Renal cortex interstitium (tissue), 11 donors: Measurements from ENCODE around the gene BCL6. TPM values are rescaled to one million over a fixed set of nuclear protein-coding genes. Genes with fewer than 3 reads are reported as not detected.

Experiments used
- DNase-seq, 11 donors: peaks; one replicate each; pipeline ENCODE4 v3.0.0-alpha.2; 2013; ENCODE audit warnings: low read depth in 9 of 11, low spot score in 4 of 11; ENCODE audit errors: extremely low read depth in 1 of 11
- polyA plus RNA-seq, 3 donors: library from polyadenylated mRNA; unstranded; fragments of 120-200 nt; gene quantifications; one replicate each; pipeline ENCODE4 v1.2.1, GENCODE V29; 2013; ENCODE audit not compliant: insufficient read length in 3 of 3

Gene BCL6
- polyA plus RNA-seq, 3 donors: 10.8 to 18.9 (median 11.4) TPM

DNA sequence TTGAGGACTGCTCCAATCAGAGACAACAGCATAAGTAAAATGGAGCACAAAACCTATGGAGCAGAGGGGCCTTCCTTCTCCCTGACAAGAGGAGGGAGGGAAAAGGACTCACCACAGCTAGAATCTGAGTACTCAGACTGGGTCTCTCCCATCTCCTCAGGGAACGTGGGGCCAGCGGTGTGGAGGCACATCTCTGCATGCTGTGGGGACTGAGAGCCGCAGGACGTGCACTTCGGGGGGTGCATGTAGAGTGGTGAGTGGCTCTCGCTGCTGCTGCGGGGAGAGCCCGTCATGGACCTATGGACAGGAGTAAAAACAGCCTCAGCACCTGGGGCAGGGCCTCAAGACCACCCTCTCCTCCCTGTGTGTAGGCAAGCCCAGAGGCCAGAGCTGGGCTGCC lies 17.0 kb downstream of the BCL6 start:
- DNase-seq: no peak

DNA sequence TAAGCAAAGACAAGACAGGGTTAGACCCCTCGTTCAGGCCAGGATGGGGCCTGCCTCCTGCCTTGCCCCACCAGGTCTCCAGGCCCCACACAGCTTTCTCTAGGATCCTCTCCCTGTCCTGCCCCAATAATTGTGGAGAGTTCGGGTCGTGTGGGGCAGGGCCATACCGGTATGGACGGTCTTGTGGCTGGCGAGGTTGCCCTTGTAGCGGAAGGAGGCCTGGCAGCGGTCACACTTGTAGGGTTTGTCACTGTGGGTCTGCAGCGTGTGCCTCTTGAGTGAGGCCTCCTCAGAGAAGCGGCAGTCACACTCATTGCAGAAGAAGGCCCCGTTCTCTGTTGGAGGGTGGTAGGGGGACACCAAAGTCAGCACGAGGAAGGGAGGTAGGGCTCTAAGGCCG lies 18.7 kb downstream of the BCL6 start:
- DNase-seq: no peak

DNA sequence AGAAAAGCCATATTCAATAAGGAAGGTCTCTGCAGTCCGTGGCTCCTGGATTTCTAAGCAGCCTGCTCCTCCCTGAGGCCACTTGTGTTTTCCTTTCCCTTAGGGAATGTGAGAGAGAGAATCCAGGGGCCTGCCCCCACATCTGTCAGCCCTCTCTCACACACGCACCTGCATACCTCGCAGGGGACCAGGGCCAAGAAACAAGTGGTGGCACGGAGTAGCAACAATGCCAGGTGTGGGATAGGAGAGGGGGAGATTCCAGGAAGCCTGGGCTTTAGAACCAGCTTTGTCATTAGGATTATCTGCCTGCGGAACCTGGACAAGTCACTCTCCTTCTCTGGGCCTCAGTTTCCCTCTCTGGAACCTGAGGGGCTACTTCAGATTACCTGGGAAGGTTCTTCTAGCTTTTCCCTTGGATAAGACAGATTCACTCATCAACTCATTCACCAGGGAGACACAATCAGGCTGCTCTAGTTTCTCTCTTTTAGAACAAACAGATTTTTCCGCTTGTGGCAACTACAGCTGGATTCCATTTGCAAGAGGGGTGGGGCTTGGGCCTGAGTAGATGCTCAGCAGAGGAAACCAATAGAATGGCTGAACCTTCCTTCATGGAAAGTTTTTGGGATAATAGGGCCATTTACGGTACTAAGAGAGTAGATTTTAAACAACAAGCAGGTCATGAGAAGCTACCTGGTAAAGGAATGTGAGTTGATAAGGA lies 19.5 kb downstream of the BCL6 start:
- no peak for DNase-seq

DNA sequence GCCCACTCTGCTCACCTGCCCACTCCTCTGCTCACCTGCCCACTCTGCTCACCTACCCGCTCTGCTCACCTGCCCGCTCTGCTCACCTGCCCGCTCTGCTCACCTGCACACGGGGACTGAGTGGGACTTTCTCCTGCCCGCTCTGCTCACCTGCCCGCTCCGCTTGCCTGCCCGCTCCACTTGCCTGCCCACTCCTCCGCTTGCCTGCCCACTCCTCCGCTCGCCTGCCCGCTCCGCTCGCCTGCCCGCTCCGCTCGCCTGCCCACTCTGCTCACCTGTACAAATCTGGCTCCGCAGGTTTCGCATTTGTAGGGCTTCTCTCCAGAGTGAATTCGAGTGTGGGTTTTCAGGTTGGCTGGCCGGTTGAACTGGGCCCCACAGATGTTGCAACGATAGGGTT lies 20.0 kb downstream of the BCL6 start:
- DNase-seq: no peak

DNA sequence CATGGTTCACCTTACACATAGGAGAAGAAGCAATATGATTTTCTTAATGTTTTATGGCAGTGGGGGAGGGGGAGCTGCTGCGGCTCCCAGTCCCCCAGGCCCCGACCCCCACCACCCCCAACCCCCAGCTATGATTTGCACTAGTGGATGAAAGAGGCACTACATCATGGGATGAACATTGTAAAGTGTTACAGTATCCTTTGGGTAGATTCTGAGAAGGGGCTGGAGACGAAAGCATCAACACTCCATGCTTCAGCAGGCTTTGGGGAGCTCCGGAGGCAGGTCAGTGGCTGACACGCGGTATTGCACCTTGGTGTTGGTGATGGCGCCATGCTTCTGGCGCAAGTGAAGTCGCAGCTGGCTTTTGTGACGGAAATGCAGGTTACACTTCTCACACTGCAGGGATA lies 23.1 kb downstream of the BCL6 start:
- DNase-seq: no peak

DNA sequence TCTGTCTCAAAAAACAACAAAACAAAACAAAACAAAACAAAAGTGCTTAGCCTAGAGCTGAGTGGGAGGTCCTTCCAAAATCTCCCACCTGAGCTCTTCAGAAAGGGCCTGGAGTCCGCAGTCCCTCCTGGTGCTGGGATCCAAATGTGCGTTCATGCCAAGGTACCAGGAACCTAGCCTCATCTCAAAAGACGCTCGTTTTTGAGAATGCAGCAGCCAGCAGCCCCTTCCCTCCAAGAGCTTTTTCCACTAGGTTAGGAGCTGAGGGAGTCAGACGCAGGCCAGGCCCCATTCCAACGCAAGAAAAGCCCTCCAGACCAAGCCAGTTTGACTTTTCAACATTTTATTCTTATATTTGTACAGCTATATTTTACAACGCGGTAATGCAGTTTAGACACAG lies 24.2 kb downstream of the BCL6 start:
- DNase-seq: no peak

DNA sequence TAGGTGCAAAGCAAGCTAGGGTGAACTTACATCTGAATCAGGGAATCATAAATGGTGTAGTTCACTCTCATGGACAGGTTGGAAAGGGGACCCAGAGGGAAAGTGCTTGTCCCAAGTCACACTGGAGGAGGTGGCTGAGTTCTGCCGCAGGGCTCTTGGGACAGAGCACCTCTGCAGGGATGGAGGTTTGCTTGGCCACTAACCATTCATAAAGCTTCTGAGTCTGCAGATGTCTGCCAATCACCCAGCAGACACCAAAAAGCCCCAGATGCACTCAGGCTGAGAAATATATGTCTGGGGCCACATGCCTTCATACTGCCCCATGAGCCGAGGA lies 25.0 kb downstream of the BCL6 start:
- DNase-seq: no peak

DNA sequence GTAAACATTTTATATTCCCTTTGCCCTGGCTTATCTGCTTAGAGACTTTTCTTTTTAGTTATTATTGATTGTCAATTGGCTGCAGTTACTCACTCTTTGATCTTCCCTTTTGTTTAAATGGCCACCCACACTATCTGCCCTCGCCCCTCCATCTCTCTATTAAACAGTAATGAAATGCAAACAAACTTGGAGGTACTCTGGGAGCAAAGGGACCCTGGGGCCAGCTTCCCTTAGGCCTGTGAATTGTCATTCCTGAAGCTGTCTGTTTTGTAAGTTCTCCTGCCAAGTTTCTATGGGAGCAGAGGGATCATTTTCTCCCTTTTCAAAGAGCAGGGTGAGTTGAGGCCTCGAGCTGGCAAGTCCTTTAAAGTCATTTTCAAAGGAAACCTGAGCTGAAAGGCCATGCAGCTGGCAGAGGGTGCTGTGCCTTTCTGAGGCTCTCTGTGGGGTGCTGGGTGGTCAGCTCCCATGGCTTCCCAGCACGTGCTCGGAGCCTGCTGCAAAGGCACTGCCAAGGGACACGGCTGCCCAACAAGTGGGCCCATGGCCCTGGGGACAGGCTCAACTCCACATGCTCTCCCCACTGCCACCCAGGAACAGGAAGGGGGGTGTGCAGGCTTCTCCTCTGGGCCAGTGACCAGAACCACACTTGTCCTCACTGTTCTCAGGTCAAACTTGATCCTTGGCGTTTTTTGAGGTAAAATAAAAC lies 25.5 kb downstream of the BCL6 start:
- DNase-seq: no peak

DNA sequence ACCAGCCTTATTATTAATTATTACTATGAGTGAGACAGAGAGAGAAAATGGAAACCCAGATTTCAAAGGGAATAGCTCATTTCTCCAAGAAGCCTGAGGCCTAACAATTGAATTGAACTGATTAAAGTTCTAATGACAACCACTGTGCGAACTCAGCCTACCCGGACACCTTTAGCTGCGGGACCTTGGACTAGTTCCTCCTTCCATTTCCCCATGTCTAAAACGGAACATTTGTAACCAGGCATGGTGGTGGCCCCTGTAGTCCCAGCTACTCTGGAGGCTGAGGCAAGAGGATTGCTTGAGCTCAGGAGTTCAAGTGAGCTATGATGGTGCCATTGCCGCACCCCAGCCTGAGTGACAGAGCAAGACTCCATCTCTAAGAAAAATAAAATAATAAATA lies 26.5 kb downstream of the BCL6 start:
- DNase-seq: no peak

DNA sequence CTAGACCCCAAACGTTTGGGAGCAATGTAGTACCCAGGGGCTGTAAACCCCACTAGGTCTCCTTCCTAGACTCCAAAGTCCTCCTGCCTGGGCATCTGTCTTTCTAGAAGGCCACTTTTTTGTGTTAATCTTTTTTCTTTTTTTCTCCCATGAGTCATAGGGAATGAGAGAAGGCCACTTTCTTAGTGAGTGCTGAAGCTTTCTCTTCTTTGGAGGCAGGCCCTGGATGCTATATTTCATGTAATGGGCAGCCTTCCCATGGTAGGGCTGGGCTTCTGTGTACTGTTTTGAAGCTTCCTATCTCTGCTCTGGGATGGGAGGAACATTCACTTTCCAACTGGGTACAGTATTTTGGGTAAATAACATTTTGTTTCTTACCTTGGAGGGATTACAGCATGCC lies 27.7 kb downstream of the BCL6 start:
- DNase-seq: no peak

DNA sequence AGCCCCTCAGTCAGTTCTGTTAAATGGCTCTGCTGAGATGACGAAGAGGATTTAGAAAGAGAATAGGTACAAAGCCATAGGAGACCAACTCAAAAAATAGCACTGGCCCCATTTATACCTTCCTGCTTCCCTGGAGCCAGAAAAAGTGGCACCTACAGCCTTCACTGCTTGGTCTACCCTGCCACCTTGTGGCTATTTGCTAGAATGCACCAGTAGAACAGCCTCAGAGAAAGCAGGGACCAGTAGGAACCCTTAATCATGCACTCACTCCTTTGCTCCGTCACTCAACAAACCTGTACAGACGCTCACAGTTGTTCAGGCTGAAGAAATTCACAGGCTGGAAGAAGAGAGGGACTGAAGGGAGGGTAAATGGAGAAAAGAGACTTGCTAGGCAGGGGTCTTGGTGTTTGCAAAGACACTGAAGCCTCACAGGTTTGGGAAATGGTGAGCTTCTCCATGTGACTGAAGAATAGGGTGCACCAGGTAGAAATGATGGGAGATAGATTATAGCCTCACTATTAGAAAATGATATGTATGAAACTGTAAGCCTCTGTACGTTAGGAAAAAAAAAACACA lies 30.8 kb downstream of the BCL6 start:
- peak in 10 of 11 donors; percentile 41 to 75 (median 58) for DNase-seq

DNA sequence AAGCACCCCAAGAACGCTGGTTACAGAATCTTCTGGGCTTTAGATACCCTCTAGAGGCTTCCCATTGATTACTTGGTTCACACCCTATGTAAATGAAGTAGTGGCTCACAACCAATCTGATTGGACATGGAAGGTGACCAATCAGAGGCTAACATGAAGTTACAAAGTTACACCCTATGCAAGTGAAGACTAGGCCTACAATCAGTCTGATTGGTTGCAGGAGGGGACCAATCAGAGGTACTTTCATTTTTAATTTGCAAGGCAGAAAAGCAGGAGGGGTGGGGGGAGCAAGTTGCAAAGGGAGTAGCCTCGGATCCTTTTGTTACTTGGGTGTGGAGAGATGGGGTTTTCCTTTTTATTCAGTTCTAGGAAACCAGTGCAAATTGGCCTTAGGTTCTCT lies 31.8 kb downstream of the BCL6 start:
- no peak for DNase-seq

DNA sequence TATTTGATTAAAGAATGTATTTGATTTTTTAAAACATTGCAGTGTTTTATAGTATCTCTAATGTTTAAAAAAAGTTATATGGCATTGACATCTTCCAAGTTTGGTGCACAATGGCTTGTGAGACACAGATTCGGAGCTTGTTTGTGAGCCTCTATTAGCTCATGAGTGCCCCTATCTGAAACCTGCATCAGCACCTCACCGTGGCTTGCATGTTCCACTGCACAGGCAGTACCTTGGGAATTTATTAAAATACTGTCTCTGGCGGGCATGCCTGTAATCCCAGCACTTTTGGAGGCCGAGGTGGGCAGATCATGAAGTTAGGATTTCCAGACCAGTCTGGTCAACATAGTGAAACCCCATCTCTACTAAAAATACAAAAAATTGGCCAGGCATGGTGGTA lies 36.1 kb downstream of the BCL6 start:
- DNase-seq: no peak

DNA sequence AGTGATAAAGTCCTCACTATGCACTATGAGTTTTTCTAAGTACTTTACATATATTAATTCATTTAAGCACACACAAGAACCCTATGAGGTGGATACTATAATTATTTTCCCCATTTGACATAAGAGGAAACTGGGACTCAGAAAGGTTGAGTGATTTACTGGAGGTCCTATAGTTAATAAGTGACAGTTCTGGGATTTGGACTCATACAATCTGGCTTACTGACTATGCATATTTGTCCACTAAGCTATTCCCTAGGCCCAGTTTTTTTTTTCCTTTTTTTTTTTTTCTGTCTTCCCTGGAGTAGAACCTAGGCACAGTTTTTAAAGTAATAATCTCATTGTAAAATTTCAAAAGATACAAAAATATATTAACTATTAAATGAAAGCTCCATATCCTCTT lies 36.6 kb downstream of the BCL6 start:
- no peak for DNase-seq

DNA sequence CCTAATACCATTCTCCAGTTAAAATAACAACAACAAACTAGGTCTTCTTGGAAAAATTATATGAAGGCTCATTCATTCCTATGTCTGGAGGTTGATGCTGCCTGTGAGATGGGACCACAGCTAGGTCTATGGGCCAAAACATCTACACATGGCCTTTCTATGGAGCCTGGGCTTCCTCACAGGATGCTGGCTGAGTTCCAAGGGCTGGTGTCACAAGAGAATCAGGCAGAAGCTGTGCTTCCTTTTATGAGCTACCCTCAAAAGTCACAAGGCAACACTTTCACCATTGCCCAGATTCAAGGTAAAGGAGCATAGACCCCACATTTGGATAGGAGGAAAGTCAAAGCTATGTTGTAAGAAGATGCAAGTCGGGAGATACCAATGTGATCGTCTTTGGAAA lies 38.3 kb downstream of the BCL6 start:
- DNase-seq: no peak

DNA sequence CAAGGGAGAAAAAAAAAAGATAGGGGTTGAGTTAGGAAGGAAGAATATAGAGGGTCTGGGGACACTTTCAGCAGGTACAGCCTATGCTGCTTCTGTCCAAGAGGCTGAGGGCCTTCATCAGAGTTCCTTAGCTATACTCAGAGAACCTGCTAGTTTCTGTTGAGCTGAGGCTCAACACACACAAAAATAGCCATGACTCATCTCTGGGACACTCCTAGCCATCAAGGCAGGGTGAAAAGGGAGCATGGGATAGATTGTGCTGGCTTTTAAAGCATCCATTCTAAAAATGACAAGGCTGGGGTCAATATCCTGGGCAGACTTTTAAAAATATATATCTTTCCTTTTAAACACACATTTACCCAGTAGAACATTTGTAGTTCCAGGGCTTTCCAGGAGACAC lies 40.1 kb downstream of the BCL6 start:
- no peak for DNase-seq

DNA sequence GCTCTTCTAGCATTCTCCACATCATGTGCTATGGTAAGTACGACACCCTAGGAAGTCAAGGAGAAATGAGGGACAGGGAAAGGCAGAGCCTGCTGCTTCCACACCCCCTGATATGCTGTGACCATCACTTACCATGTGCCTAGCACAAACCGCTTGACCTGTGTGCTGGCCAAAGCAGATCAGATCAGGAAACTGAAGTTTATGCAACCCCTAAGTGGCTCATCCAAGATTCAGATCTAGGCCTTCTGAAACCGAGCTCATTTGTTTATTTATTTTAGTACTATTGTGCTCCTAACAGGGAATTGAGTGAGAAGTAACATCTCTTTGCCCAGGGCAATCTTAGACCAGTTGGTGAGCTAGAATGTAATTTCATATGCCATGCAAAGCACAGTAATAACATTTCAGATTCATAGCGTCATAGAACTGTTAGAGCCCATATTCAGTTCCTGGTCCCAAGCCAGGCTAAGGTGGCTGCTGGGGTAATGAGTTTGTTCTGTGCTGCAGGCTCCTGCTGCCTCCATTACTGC lies 42.7 kb downstream of the BCL6 start, which contains the start of gene RTP2:
RTP2 (minus strand) TSS at position 51 of the 527 bp plus-strand sequence. CDS start 429 bp downstream, outside the sequence.
- no peak for DNase-seq

DNA sequence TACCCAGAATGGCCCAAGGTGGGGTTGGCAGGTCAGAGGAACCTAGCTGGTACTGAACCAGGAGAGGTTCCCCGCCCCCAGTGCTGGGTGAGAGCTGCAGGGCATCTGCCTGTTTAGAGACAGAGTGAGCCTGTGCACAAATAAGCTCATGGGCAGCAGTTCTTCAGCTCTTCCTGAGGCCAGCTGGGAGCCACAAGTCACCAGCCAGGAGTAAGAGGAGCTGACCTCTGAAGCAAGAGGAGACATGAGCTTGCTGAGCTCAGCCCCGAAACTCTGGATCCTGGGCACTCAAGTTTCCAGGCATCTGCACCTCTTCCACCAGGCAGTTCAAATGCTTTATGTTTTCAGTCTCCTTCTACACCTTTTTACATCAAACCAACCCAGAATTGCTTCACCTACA lies 45.0 kb downstream of the BCL6 start:
- no peak for DNase-seq

DNA sequence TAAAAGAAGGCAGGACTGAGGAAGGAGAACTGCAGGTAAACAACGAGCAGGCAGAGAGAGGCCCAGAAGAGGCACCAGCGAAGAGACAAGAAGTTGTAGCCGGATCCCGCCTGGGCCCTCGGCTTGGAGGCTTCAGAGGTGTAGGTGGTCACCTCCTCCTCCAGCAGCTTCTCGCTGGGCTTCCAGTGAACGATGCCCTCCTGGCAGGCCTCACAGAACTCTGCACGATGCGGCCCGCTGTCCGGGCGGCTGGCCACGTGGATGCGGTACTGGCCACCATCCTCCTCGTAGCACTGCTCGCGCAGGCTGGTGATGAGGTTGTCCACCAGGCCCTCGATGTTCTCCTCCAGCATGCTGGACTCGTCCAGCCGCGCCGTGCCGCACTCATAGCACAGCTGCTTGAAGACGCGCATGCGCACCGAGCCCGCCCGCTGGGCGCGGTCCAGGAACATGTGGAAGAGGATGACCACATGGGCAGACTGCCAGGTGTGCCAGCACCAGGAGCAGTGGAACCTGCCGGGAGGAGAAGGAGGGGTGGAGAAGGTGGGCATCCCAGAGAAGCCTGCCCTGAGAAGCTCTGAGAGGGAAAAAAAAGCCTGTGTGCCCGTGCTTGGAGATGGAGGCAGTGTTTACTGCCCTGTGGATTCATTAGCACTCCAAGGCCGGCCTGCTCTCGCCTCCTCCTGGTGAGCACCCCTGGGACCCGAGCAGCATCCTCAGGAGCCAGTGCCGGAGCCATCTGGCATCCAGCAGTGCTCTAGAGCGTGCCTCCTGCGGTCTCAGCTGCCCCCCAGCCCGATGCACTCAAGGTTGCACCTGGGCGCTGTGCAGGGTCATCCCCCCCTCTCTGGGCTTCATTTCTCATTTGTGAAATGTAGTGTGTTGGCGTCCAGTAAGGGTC lies 46.5 kb downstream of the BCL6 start:
- DNase-seq: no peak
